AG09309 (cell line): ENCODE data around the gene HOXB3.

Source experiments
- DNase-seq: peaks from one replicate; pipeline ENCODE4 v3.0.0-alpha.2; 2010; ENCODE audit warnings: low read depth
- H3K4me3 ChIP-seq: 2 replicates; pipeline ENCODE4 v1.5.1; 2011; ENCODE audit warnings: mild to moderate bottlenecking, low read depth, low read length, moderate library complexity; ENCODE audit not compliant: control insufficient read depth
- TF ChIP-seq, protein P1 (sequence below): IDR thresholded peaks from 2 replicates; pipeline ENCODE4 v1.5.1; 2011; ENCODE audit warnings: mild to moderate bottlenecking, low read depth, low read length, inconsistent platforms; ENCODE audit not compliant: insufficient read depth, control insufficient read depth; ENCODE audit errors: missing control alignments

The HOXB3 gene

DNA sequence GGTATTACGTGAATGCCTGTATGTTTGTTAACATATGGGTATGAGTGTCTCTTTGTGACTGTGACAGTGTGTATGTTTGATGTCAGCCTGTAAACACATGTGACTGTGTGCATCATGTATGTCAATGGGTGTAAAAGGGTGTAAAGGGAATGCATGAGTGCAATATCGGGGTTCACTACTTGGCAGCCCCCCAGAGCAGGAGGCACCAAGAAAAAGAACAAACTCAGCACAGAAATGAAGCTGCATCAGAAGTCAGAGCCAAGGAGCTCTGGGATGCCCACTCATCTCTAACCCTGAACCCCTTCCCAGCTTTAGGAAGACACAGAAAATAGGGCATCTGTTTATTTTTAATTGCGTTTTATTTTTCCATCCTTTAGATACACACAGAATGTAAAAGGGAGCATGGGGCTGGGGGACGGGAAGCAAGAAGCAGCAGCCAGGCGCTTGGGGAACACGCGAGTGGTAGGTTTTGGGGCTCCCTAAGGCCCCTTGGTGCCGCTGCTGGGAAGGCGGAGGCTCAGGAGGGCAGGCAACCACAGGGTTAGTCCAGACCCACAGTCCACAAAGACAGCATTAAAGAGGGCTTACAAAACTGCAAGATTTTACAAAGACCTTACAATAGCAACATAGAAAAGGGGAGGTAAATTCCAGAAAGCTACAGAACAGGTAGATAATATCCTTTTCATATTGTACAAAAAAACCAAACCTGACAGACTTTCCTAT lies 17.0 kb upstream of the HOXB3 start:
- H3K4me3 ChIP-seq = no peak overlapping the region

DNA sequence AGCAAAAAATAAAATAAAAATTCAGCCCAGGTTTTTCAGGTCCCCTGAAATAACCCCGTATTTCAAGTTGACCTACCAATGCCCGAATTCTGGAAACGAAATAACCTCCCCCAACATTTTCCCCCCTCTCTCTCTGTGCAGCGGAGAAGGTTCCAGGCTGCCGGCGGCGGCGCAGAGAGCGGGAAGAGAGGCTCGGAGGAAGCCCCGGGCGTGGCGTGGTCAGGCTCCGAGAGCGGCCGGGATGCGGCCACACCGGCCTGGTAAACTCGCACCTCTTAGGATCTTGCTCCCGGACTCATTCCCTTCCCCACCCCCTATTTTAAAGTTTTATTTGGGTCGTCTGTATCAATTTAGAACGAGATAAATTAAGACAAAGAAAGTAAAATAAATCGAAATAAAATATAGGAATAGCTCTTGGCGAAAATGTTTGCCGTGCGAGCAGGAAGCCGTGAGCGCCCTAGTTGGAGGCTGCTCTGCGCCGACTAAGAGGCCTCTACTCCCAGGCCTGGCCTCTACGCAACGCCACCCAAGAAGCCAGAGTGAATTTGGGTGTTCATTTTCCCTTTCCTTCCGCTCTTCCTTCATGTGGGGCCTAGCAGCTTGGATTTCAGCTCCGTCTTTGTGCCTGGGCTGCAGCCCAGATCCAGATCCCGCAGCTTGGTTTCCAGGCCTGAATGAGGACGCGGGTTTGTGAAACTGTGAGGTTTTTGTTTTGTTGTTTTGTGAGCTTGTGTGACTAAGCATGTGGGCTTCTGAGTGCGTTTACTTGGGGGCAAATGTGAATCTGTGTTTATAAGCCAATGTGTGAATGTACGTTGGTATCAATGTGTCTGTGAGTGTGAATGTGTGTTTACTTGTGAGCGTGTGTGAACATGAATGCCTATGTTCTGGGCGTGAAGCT lies 16.2 kb upstream of the HOXB3 start:
- DNase-seq = no peak
- TF ChIP-seq, protein P1, sequence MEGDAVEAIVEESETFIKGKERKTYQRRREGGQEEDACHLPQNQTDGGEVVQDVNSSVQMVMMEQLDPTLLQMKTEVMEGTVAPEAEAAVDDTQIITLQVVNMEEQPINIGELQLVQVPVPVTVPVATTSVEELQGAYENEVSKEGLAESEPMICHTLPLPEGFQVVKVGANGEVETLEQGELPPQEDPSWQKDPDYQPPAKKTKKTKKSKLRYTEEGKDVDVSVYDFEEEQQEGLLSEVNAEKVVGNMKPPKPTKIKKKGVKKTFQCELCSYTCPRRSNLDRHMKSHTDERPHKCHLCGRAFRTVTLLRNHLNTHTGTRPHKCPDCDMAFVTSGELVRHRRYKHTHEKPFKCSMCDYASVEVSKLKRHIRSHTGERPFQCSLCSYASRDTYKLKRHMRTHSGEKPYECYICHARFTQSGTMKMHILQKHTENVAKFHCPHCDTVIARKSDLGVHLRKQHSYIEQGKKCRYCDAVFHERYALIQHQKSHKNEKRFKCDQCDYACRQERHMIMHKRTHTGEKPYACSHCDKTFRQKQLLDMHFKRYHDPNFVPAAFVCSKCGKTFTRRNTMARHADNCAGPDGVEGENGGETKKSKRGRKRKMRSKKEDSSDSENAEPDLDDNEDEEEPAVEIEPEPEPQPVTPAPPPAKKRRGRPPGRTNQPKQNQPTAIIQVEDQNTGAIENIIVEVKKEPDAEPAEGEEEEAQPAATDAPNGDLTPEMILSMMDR = no peak
- H3K4me3 ChIP-seq = no peak overlapping the region

More for the DNA sequence above, 17.0 kb upstream of the HOXB3 start:
- DNase-seq = no peak
- TF ChIP-seq, protein P1 = no peak

DNA sequence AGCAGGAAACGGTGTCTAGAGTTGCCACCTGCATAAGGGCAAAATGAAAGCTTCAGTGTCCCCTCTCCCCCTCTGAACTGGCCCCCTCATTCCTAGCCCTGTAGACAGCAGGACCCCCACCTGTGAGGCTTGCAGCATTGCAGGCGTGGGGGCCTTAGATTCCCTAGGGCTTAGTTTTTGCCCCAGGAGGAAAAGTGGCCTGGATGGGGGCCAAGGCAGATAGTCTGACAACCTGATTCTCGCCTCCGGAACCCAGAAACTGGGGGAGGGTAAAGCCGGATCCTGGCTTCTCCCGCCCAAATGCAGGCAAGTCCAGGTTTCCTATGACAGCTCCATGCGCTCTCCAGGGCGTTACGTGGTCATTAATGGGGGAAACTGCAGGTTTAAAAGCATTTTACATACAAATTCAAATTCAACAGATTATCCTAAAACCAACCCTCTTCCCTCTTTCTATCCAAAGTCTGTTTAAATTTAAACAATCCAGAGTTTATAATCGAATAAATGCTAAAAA lies 15.4 kb upstream of the HOXB3 start:
- no peak overlapping the region for H3K4me3 ChIP-seq
- TF ChIP-seq, protein P1 = no peak
- no peak for DNase-seq

DNA sequence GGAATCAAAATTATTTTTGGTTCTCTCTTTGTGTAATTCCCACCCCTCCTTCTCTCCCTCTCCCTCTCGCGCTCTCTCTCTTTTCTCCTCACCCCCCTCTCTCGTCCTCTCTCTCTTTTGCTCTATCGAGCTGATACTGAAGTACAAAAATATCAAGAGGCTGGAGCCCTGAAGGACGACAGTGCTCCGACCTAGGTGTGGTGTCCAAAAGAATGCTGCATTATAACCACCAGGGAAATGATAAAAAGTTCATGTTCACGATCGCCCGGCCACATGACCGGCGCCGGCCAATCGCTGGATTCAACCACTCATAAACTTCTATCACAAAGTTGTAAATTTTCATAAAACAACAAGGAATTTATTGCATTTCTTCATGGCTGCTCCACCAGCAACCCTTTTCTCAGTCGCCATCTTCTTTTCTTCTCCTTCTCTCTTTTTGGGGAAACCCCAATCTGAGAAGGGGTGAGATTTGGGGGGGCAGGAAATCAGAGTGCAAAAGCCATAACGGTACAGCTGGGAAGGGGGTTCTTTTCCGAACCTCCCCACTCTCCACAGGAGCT lies 14.8 kb upstream of the HOXB3 start, which contains the start of gene HOXB6:
Gene HOXB6 (minus strand): TSS at position 217 of the 560 bp plus-strand sequence. CDS start 6,836 bp downstream, outside the sequence.
- no peak for DNase-seq
- TF ChIP-seq, protein P1 = no peak
- H3K4me3 ChIP-seq = no peak within 1 kb of the TSS

DNA sequence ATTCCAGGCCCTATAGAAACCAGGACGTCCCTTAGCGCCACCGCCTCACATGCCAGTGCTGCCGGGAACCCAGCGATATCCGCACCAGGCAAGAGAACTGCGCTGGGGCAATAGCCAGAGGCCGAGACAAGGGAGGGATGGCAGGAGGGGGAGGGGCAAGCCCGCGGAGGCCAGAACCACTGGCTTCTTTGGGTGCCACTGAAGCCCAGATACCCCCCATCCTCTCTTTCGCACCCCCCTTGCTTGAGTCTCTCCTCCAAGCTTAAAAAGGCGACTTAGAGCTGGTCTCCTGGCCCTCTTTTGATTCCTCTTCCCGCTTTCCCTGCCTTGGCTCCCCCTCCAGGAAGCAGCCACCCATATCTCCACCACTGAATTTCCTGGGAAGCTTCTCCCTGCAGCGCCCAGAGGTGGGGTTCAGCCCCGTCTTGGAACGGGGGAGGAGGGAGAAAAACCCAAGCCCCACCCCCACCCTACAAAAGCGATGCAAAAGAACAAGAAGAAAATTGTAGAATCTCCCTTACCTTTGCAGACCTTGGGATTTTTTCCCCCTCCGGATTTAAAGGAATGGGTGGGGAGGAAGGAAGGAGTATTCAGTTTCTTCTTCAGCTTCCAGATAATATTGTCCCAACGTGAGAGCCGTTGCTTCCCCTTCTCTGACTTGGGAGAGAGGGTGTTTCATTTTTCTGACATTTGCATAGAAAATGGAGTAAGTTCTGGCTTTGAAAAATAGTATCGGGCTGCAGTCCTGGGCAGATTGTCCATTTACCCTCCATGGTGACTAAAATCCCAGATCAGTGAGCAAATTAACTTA lies 14.1 kb upstream of the HOXB3 start:
- no peak overlapping the region for H3K4me3 ChIP-seq
- no peak for DNase-seq
- TF ChIP-seq, protein P1 = no peak
